ENCODE data around the gene B3GNT2. TPM values are rescaled to one million over a fixed set of nuclear protein-coding genes. Genes with fewer than 3 reads are reported as not detected.
"Not testable (repeated sequence)": the region's sequence is repeated elsewhere in the genome, so short reads cannot be mapped to it uniquely, and the experiment has no call there.

Gene B3GNT2
- total and polyA plus RNA-seq, 2 experiments from 2014 or later: 8.9 to 15.9 TPM

DNA sequence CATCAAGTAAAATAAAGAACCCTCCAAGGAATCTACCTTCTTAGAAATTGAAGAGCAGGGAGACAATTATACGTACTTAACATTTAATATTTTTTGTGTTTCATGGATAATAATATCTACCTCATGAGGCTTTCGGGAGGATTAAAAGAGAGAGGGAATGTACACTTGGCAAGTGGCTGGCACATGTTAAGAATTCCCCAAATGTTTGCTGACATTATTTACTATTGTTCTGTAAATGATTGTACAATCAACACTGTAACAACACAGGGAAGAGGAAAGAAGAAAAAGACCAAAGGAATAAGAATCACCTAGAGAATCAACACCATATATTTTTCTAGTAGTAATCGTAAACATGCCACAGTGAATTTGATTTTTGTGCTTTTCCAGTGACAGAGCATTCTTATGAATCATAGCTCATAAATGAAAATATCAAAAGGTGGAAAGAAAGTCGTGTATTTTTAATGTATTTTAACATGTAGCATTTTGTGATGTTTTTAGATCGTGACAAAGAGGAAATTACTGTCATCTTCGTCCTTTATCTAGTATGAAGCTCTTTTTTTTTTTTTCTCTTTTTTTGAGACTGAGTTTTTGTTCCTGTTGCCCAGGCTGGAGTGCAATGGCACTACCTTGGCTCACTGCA is 67.3 kb downstream of the B3GNT2 start:
- no peak overlapping the region for H3K27ac ChIP-seq
- TF ChIP-seq, protein P1, sequence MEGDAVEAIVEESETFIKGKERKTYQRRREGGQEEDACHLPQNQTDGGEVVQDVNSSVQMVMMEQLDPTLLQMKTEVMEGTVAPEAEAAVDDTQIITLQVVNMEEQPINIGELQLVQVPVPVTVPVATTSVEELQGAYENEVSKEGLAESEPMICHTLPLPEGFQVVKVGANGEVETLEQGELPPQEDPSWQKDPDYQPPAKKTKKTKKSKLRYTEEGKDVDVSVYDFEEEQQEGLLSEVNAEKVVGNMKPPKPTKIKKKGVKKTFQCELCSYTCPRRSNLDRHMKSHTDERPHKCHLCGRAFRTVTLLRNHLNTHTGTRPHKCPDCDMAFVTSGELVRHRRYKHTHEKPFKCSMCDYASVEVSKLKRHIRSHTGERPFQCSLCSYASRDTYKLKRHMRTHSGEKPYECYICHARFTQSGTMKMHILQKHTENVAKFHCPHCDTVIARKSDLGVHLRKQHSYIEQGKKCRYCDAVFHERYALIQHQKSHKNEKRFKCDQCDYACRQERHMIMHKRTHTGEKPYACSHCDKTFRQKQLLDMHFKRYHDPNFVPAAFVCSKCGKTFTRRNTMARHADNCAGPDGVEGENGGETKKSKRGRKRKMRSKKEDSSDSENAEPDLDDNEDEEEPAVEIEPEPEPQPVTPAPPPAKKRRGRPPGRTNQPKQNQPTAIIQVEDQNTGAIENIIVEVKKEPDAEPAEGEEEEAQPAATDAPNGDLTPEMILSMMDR (IDR thresholded peaks at IDR 0.05; ENCODE audit: low read depth, low read length): no peak
- no peaks in the 10 kb centered on the region for H3K36me3 ChIP-seq
- H3K9me3 ChIP-seq (ENCODE audit: low read depth): no peaks in the 10 kb centered on the region
- H3K4me1 ChIP-seq (ENCODE audit: low read depth): no peaks in the 10 kb centered on the region
- H3K27me3 ChIP-seq: no peaks in the 10 kb centered on the region
- no peak overlapping the region for H3K4me3 ChIP-seq
- DNase-seq (ENCODE audit: low read depth in 1 of 2, low spot score in 1 of 2): no peak

DNA sequence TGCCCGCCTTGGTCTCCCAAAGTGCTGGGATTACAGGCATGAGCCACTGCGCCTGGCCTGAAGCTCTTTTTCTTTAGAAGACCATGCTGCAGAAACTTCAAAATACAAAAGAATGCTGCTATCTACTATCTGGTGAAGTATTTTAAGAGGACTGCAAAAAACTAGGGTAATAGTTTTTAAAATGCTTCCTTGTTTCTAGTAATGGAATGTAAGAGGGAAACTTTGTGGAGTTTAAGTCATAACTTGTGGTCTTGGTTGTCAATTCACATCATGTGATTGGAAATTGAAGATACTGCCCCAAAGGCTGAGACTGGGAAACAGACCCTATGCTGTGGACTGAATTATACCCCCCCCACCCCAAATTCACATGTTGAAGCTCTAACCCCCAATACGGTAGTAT is 68.3 kb downstream of the B3GNT2 start:
- H3K9me3 ChIP-seq (ENCODE audit: low read depth): no peaks in the 10 kb centered on the region
- DNase-seq (ENCODE audit: low read depth in 1 of 2, low spot score in 1 of 2): no peak
- H3K36me3 ChIP-seq: no peaks in the 10 kb centered on the region

DNA sequence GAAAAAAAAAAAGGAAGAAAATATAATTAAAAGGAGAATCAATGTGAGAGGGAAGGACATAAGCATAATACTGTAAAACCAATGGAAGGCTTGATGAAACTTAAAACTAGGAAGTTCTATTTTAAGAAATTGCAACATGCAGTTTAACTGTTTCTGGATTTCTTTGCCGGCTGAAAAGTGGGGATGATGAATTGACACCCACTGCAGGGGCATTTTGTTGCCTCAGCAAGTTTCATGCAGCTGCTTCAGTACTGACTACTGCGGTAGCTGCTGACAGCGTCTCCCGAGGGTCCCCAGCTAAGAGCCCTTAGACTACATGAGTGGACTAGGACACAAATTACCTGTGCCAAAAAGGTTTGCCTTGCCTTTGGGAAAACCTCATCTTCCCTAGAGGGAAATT is 69.2 kb downstream of the B3GNT2 start:
- H3K27me3 ChIP-seq: no peaks in the 10 kb centered on the region
- DNase-seq (ENCODE audit: low read depth in 1 of 2, low spot score in 1 of 2): no peak
- H3K27ac ChIP-seq: no peak overlapping the region
- no peak overlapping the region for H3K4me3 ChIP-seq
- no peaks in the 10 kb centered on the region for H3K36me3 ChIP-seq
- no peaks in the 10 kb centered on the region for H3K9me3 ChIP-seq (ENCODE audit: low read depth)
- no peaks in the 10 kb centered on the region for H3K4me1 ChIP-seq (ENCODE audit: low read depth)
- TF ChIP-seq, protein P1 (IDR thresholded peaks at IDR 0.05; ENCODE audit: low read depth, low read length): no peak

More for the DNA sequence above, 68.3 kb downstream of the B3GNT2 start:
- TF ChIP-seq, protein P1 (IDR thresholded peaks at IDR 0.05; ENCODE audit: low read depth, low read length): no peak
- Histone ChIP-seq H3K4me3 (no peak overlapping the region), H3K27me3 (no peaks in the 10 kb centered on the region), H3K27ac (no peak overlapping the region), H3K4me1 (ENCODE audit: low read depth) (no peaks in the 10 kb centered on the region)

DNA sequence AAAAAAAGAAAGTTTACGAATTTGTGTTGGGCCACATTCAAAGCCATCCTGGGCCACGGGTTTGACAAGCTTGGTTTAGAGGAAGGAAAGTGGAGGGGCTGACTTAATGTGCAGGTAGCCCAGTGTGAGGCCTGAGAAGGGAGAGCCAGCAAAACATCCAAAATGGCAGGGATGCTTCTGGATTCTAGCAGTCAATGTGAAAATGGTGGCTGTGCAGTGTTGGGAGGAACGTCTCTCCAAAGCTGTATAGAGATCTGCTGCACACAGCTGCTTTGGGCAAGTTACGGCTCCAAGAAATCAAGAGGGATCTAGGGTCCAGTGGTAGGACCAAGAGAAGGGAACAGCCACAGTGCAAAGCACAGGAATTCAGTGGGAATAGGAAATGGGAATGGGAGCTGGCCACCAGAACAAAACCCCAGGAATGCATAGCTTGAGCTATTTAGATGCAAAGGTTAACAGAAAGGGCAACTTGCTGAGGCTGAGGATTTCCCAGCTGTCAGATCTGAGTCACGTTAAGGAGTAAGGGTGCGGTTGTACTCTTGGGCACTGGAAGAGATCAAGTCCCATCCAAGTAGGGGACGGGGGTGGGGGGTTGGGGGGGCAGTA is 70.6 kb downstream of the B3GNT2 start:
- Histone ChIP-seq H3K4me1 (ENCODE audit: low read depth) (no peaks in the 10 kb centered on the region), H3K4me3 (no peak overlapping the region), H3K36me3 (no peaks in the 10 kb centered on the region), H3K27me3 (no peaks in the 10 kb centered on the region), H3K27ac (no peak overlapping the region), H3K9me3 (ENCODE audit: low read depth) (no peaks in the 10 kb centered on the region)
- DNase-seq (ENCODE audit: low read depth in 1 of 2, low spot score in 1 of 2): peak in 1 of 2 donors; percentile 83
- TF ChIP-seq, protein P1 (IDR thresholded peaks at IDR 0.05; ENCODE audit: low read depth, low read length): no peak

DNA sequence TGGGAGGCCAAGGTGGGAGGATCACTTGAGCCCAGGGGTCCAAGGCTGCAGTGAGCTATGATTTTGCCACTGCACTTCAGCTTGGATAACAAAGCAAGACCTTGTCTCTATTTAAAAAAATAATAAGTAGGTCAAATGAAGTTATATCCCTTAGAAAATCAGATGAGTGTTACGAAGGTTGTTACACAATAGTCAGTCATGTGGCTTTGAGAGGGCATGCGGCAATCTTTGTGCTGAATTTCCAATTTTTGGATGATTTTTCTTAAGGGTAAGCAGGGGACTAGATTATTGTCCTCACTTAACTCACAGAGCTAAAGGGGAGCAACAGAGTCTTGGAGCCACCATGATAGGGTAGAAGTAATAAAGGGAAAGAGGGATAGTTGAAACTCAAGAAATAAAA is 71.8 kb downstream of the B3GNT2 start:
- TF ChIP-seq, protein P1 (IDR thresholded peaks at IDR 0.05; ENCODE audit: low read depth, low read length): no peak
- peak in 1 of 2 donors; percentile 51 for DNase-seq (ENCODE audit: low read depth in 1 of 2, low spot score in 1 of 2)
- no peaks in the 10 kb centered on the region for H3K4me1 ChIP-seq (ENCODE audit: low read depth)
- no peaks in the 10 kb centered on the region for H3K36me3 ChIP-seq
- no peak overlapping the region for H3K4me3 ChIP-seq
- H3K27me3 ChIP-seq: no peaks in the 10 kb centered on the region
- no peak overlapping the region for H3K27ac ChIP-seq
- no peaks in the 10 kb centered on the region for H3K9me3 ChIP-seq (ENCODE audit: low read depth)

DNA sequence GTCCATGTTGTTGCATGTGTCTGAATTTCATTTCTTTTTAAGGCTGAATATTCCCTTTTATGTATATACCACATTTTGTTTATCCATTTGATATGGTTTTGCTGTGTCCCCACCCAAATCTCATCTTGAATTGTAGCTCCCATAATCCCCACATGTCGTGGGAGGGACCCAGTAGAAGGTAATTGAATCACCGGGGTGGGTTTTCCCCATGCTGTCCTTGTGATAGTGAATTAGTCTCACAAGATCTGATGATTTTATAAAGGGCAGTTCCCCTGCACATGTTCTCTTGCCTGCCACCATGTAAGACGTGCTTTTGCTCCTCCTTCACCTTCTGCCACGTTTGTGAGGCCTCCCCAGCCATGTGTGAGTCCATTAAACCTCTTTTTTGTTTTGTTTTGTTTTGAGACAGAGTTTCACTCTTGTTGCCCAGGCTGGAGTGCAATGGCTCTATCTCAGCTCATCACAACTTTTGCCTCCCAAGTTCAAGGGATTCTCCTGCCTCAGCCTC is 72.8 kb downstream of the B3GNT2 start:
- H3K27ac ChIP-seq; H3K9me3 ChIP-seq (ENCODE audit: low read depth); H3K27me3 ChIP-seq; H3K4me3 ChIP-seq; H3K36me3 ChIP-seq; H3K4me1 ChIP-seq (ENCODE audit: low read depth); DNase-seq (ENCODE audit: low read depth in 1 of 2, low spot score in 1 of 2): not testable (repeated sequence)
